ENCODE measurements around the gene EFHD1. TPM values are rescaled to one million over a fixed set of nuclear protein-coding genes. Genes with fewer than 3 reads are reported as not detected.

Gene EFHD1
- total and polyA plus RNA-seq, 2 of the 13 experiments (the other 11 are each of a cell fraction or from before 2014, with no cell fraction given): 0.09 TPM; not detected in 1

GRCh38 chr2:232662486-232663260 lies 29.3 kb downstream of the EFHD1 start:
- Histone ChIP-seq H3K9me3 (ENCODE audit: low read length) (no peaks in the 10 kb centered on the region), H3K4me1 (ENCODE audit: insufficient read depth, low read length) (0 out of 2 replicates have a peak, but pooled peaks cover 8% of the 10 kb centered on the region), H3K79me2 (ENCODE audit: insufficient read depth, low read length) (no peaks in the 10 kb centered on the region), H3K9ac (ENCODE audit: insufficient read depth, low read depth, low read length) (no peak overlapping the region), H3K27me3 (ENCODE audit: control insufficient read depth in 1 of 2, insufficient read depth in 2 of 2, low read length in 2 of 2) (no peaks in the 10 kb centered on the region), H2AFZ (ENCODE audit: low read length) (no peak overlapping the region), H3K36me3 (replicated peaks in 1 of 2; ENCODE audit: control insufficient read depth in 1 of 2, insufficient read depth in 2 of 2, low read length in 2 of 2) (no peaks in the 10 kb centered on the region), H3K4me2 (ENCODE audit: low read depth, low read length) (no peak overlapping the region), H3K27ac (ENCODE audit: extremely low read length, insufficient read depth, low read length) (no peak overlapping the region), H3K4me3 (replicated peaks in 1 of 3; ENCODE audit: insufficient read depth in 1 of 3, low read depth in 2 of 3, low read length in 3 of 3) (no peak overlapping the region), H4K20me1 (ENCODE audit: insufficient read depth, low read length) (no peaks in the 10 kb centered on the region)
- DNase-seq (ENCODE audit: low spot score) (no peak), ATAC-seq (no peak), FAIRE-seq (no peak)
- in situ Hi-C loops (cut with HindIII; ENCODE audit: extremely low pct_ligation_motif_present, low pct_unique_long_range_greater_than_20kb) (no loop called here), intact Hi-C loops (cut with micrococcal nuclease; ENCODE audit: unreplicated experiment) (no loop called here)
- 81% methylated on average over 16 of the region's 16 CpGs for WGBS (ENCODE audit: low lambda C conversion rate)
- POLR2A ChIA-PET: no interaction called here
- CTCF ChIA-PET (ENCODE audit: low intra/inter-chr PET ratio, low total read pairs): no interaction called here
- BruUV-seq (replicated peaks): no TSS peak
- TF ChIP-seq NFE2L1 (CRISPR knock-in tag; IDR thresholded peaks at IDR 0.05; ENCODE audit: borderline replicate concordance): no peak
- TF ChIP-seq, protein P1, sequence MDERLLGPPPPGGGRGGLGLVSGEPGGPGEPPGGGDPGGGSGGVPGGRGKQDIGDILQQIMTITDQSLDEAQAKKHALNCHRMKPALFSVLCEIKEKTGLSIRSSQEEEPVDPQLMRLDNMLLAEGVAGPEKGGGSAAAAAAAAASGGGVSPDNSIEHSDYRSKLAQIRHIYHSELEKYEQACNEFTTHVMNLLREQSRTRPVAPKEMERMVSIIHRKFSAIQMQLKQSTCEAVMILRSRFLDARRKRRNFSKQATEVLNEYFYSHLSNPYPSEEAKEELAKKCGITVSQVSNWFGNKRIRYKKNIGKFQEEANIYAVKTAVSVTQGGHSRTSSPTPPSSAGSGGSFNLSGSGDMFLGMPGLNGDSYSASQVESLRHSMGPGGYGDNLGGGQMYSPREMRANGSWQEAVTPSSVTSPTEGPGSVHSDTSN (CRISPR knock-in tag; IDR thresholded peaks at IDR 0.05): no peak
- TF ChIP-seq, protein P2, sequence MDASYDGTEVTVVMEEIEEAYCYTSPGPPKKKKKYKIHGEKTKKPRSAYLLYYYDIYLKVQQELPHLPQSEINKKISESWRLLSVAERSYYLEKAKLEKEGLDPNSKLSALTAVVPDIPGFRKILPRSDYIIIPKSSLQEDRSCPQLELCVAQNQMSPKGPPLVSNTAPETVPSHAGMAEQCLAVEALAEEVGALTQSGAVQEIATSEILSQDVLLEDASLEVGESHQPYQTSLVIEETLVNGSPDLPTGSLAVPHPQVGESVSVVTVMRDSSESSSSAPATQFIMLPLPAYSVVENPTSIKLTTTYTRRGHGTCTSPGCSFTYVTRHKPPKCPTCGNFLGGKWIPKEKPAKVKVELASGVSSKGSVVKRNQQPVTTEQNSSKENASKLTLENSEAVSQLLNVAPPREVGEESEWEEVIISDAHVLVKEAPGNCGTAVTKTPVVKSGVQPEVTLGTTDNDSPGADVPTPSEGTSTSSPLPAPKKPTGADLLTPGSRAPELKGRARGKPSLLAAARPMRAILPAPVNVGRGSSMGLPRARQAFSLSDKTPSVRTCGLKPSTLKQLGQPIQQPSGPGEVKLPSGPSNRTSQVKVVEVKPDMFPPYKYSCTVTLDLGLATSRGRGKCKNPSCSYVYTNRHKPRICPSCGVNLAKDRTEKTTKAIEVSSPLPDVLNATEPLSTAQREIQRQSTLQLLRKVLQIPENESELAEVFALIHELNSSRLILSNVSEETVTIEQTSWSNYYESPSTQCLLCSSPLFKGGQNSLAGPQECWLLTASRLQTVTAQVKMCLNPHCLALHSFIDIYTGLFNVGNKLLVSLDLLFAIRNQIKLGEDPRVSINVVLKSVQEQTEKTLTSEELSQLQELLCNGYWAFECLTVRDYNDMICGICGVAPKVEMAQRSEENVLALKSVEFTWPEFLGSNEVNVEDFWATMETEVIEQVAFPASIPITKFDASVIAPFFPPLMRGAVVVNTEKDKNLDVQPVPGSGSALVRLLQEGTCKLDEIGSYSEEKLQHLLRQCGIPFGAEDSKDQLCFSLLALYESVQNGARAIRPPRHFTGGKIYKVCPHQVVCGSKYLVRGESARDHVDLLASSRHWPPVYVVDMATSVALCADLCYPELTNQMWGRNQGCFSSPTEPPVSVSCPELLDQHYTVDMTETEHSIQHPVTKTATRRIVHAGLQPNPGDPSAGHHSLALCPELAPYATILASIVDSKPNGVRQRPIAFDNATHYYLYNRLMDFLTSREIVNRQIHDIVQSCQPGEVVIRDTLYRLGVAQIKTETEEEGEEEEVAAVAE (CRISPR knock-in tag; IDR thresholded peaks at IDR 0.05; ENCODE audit: borderline replicate concordance): no peak
- no peak for TF ChIP-seq ZNF577 (CRISPR knock-in tag; IDR thresholded peaks at IDR 0.05; ENCODE audit: borderline replicate concordance, low read depth)
- TF ChIP-seq SP1 (IDR thresholded peaks at IDR 0.05): no peak
- no peak for TF ChIP-seq SP1 (CRISPR knock-in tag; IDR thresholded peaks at IDR 0.05)
- no peak for TF ChIP-seq MZF1 (CRISPR knock-in tag; IDR thresholded peaks at IDR 0.05; ENCODE audit: borderline replicate concordance)
- TF ChIP-seq KLF12 (CRISPR knock-in tag; IDR thresholded peaks at IDR 0.05; ENCODE audit: borderline replicate concordance): no peak
- no peak for TF ChIP-seq ZBTB2 (CRISPR knock-in tag; IDR thresholded peaks at IDR 0.05; ENCODE audit: low read depth)
- no peak for TF ChIP-seq ZNF451 (CRISPR knock-in tag; IDR thresholded peaks at IDR 0.05)
- TF ChIP-seq ELF1 (CRISPR knock-in tag; IDR thresholded peaks at IDR 0.05): no peak
- no peak for TF ChIP-seq MAZ (IDR thresholded peaks at IDR 0.05; ENCODE audit: borderline replicate concordance, low read depth, low read length)
- TF ChIP-seq MAZ (CRISPR knock-in tag; IDR thresholded peaks at IDR 0.05; ENCODE audit: low read depth): no peak

All from HepG2 (cell line).